Activated CD4-positive, alpha-beta T cell treated with anti-CD3 and anti-CD28 coated beads, Interleukin-2, amount 50 U/mL, for 4 hours (primary cell): ENCODE results near the gene ADD1.
A peak's percentile ranks its signal among the peaks of the same experiment; 100 is the strongest.

Source experiments
- DNase-seq, 2 experiments: peaks; one replicate each; pipeline ENCODE4 v3.0.0-alpha.2; 2020

Gene ADD1

DNA sequence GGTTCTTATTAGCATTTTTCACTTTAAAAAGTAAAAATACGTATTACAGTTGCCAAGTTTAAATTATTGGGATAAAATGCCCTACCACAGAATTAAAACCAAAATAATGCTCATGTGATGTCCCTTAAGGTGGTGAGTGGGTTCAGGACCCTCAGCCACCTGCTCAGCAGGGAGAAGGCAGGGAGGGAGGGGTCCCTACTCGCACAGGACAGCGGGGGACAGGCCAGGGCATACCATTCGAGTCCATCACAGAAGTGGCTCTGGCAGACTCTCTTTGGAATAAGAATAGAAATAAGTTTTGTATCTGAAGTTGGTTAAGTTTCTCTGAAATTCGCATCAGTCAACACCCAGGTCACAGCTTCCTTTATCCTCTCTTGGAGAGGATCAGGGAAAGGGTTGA, 81.9 kb downstream of the ADD1 start:
- DNase-seq = no peak

DNA sequence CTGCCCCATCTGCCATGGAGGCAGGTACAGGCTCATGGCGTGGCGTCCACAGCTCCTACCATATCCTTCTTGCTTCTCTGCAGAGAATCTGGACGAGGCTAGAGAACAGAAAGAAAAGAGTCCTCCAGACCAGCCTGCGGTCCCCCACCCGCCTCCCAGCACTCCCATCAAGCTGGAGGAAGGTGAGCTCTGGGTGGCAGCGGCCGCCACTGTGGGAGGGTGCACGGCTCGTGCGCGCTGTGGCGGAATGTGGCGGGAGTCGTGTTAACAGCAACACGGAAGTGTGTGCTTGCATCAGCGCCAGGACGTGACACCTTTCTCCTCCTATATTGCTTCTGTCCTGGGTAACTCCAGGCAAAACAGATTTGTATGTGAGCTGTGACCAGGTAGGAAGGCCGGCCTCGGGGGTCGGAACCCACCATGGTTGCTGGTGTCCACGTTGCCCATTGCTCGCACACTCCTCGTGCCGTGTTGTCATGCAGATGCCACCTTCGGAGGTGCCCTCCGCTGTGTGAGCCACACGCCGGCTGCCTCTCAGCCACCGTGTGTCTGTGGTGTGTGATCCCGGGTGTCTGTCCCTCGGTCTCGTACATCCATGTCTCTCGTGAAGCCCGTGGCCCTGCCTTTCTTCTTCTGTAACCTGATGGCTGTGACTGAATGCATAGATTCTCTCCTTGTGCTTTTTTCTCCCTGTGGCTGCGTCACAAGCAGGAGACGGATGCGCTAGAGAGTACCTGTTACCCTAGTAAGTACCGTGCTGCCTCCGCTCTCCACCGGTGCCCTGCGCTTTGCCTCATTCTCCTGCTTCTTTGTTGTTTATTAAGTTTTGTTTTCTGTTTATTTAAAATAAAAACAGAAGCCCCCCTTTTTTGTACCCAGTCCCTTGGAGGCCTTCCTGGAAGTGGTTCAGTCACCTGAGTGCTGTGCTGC, 82.6 kb downstream of the ADD1 start:
- no peak for DNase-seq

DNA sequence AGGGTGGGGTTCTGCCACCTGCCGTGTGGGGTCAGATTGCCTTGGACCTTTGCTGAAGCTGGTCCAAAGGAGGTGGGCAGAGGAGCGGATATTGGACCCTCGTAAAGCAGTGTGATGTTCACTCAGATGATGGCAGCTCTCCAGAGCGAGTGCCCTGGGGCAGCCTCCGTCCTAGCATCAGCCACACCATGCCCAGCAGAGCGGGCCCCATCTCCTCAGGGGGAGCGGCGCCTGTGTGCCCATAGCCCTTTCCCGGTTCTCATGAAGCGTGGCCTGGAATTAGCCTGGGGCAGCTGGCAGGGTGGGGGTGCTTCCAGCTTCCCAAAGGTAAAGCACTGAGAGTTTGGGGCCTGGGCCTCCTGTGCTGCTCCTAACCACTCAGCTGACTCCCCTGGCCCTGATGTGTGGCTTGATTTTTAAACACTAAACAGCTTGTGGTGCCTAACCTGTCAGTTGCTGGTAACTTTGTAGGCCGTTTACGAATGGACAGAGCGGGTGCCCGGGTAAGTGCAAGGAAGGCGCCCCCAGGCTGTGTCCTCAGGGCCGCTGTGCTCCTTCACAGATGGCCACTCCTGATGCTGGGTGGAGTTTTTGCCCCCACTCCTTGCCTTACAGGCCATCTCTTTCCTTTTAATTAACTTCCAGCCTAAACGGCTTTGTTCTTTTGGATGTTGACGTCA, 83.5 kb downstream of the ADD1 start:
- no peak for DNase-seq

DNA sequence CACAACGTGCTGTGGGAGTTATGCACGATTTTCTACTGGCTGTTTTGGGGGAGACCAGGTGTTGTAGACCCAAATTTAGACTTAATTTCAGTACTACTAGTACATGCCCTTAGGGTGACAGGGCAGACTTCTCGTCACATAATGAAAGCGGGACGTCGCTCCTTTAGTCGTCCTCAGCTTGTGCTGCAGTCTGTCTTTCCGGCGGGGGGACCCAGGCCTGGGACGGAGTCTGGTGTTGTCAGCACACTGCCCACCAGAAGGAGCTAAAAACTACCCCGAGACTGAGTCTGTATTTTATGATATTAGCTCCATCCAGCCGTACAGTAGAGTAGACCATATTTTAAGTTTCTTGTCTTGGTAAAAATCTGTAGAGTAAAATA, 84.0 kb downstream of the ADD1 start:
- DNase-seq = no peak

DNA sequence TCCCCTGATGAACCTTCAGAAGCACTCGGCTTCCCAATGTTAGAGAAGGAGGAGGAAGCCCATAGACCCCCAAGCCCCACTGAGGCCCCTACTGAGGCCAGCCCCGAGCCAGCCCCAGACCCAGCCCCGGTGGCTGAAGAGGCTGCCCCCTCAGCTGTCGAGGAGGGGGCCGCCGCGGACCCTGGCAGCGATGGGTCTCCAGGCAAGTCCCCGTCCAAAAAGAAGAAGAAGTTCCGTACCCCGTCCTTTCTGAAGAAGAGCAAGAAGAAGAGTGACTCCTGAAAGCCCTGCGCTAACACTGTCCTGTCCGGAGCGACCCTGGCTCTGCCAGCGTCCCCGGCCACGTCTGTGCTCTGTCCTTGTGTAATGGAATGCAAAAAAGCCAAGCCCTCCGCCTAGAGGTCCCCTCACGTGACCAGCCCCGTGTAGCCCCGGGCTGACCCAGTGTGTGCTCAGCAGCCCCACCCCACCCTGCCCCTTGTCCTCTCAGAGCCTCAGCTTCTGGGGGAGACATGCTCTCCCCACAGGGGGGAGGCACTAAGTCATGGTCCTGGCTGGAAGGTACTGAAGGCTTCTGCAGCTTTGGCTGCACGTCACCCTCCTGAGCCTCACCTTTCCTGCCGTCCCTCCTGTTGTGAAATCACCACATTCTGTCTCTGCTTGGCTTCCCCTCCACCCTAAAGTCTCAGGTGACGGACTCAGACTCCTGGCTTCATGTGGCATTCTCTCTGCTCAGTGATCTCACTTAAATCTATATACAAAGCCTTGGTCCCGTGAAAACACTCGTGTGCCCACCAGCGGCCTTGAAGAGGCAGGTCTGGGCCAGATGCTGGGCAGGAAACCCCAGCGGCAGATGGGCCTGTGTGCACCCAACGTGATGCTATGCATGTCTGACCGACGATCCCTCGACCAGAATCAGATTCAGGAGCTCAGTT, 84.9 kb downstream of the ADD1 start:
- DNase-seq = no peak

DNA sequence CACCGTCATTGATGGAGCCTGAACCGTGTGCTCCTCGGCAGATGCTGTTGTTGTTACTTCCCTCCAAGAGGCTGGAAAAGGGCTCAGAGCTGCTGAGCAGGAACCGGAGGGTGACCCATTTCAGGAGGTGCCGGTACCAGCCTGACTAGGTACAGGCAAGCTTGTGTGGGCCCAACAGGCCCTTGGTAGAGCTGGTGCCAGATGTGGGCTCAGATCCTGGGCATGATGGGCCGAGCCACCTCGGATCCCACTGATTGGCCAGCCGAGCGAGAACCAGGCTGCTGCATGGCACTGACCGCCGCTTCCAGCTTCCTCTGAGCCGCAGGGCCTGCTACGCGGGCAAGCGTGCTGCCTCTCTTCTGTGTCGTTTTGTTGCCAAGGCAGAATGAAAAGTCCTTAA, 85.8 kb downstream of the ADD1 start:
- DNase-seq = no peak

DNA sequence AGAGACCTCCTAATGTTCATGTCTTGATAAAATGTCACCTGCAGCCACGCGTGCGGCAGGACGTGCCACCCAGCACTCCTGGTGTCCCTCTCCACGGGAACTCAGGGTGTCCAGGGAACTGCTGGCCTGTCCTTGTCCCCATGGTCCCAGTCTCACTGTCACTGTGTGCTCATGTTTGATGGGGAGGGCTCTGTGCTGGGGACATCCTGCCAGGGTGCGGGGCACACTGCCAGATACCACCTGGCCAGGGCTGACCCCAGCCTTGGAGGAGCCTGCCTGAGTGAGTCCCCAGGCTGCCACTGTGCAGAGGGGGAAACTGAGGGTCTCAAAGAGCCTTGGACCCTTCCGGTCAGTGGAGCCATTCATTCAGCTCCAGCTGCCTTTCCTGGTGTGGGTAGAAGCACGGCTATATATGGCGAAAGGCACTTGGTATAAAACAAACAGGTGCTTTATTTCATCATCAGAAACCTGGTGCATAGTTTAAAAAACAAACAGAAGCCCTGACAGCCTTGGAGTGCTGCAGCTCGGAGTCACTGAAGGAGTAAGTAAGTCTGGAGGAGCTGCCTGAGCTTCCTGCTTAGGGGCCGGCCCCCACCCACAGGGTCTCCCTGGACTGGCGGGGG, 86.6 kb downstream of the ADD1 start:
- DNase-seq = no peak

DNA sequence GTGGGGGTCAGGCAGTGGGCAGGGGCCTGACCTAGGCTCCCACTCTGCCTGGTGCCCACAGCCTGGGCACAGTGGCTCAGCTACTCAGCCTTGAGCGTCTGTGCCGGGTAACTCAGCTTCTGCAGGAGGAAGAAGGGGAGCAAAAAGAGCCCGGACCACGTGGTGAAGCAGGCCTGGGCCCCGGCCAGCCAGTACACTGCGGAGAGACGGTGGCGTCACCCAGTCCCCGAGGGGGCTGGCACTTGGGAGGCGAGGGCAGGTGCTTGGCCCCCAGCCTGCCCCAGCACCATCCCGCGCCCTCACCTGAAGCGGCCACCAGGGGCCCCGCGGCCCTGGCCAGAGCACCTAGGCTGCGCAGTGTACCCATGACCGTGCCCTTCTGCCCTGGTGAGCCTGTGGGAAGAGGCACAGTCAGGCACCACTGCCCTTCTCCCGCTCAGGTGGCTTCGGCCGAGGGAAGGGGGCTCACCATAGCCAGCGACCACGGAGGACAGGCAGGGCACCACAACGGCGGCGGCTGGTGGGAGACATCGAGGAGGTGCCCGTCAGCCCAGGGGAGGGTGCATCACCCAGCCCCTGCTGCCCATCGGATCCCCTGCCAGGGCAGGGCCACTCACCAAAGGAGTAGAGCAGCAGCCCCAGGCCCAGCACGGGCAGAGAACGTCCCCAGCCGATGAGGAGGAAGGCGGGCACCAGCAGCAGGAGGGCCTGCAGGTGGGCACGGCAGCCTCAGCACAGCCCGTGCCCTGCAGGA, 87.3 kb downstream of the ADD1 start:
- no peak for DNase-seq

DNA sequence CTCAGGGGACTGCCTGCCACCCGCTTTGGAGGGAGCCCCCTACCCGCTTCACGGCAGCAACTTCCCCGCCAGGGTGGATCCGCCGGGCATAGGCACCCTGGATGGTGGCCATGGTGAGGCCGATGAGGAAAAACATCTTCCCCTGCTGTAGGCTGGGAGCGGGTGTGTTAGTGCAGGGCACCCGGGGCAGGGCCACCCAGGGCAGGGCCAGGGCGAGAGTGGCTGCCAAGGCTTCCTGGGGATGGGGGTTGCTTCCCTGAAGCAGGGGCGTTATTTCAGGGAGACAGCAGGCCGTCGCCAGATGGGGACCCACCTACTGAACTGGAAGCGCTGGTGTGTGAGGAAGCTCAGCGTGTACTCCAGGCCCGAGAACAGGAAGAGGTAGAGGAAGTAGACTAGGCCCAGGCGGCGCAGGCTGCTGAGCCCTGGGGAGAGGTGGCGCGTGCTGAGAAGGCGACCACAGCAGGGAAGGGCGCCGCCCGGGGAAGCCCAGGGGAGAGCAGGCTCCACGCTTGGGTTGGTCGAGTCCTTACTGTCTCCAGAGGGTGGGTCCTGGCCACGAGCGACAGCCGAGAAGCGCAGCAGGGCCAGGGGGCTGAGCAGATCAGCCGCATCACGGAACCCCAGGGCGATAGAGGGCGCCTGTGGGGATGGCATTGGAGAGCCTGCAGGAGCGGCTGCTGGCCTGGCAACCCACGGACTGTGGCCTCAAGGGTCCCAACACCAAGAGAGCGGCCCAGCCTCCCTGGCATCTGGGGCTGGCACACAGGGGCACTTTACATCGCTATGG, 88.1 kb downstream of the ADD1 start:
- no peak for DNase-seq

DNA sequence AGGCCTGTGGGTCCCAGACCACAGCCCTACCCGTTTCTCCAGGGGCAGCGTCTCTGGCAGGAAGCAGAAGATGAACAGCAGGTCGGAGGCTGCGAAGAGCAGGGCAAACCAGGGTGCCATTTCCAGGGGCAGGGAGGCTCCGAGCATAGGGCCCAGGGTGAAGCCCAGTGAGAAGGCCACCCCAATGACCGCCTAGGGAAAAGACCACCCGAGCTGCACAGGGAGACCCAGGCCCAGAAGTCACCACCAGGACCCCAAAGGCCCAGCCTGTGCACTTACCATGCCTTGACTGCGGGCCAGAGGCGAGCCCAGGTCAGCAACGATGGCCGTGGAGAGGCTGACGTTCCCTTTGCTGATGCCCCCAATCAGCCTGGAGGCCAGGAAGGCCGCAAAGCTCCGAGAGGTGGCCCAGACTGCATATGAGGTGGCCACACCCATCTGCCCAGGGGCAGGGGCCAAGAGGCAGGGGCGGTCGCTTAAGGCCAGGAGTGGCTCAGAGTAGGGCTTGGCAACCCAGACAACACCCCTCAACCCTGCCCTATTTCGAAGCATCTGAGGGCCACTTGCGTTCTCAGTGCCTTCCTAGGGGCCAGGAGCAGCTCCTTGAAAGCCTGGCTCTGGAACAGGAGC, 88.8 kb downstream of the ADD1 start:
- no peak for DNase-seq

DNA sequence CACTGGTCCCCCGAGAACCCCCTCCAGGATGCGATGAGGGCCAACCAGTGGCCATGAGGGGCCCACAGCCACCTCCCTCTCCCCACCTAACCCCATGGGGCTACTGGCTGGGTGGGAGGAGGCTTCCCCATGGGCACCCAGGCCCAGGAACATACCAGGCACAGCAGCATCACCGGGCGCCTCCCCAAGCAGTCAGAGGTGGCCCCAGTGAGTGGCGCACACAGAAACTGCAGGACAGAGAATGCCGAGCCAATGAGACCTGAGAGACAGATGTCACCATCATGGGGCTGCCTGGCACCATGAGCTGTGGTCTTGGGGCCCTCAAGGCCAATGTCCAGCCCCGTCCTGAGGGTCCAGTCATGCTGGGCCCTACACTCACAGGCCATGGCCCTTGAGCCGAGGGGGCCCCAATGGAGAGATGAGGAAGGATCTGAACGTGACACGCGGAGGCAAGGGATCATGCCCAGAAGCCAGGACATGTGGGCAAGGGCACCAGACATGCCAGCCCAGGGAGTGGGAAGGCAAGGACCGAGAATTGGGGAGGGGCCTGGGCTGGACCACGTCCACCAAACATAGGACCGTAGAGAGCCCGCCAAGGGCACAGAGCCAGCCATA, 89.4 kb downstream of the ADD1 start:
- no peak for DNase-seq

DNA sequence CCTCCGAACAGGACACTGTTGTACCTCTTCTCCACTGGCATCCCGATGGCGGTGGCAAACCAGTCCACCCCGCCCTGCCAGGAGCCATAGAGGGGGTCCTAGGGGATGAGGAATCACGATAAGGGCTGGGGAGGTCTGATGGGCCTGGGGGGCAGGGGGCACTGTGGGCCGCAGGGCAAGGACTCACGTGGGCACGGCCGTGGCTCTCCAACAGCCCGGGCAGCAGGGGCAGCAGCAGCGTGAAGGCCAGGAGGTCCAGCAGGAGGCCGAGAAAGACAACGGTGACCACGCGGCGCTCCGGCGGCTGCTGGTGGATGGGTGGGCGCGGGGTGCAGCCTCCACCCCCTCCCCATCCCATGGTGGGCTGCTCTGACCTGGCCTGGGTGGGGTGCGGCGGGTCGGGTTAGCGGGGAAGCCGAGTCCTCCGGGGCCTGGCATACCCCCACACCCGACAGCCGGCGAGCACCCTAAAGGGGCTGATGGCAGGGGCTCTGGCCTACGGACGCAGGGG, 90.0 kb downstream of the ADD1 start:
- DNase-seq = no peak

DNA sequence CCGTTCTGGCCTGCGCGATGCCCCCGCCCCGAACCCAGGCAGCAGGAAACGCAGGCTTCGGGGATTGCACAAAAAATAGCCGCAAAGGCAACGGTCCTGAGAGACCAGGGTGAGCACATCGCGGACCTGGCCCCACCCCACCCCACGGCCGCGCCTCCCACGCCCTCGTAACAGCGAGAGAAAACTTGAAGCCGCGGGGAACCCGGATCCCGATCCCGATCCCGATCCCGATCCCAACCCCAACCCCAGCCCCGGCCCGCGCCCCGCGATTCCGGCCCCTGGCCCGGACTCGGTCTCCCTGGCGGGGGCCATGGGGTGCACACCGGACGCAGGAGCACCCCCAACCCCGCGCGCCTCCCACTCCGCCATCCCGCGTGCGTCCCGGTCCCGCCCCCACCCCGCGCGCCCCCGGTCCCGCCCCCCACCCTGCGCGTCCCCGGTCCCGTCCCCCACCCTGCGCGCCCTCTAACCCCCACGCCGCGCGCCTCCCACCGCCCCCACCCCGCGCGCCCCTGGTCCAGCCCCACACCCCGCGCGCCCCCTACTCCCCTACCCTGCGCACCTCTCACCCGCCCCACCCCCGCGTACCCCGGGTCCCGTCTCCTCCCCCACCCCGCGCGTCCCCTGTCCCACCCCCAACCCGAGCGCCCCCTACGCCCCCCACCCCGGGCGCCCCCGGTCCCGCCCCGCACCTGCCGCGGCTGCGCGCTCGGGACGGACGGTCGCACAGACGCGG, 90.6 kb downstream of the ADD1 start:
- peak; percentile 39 to 49 for DNase-seq

DNA sequence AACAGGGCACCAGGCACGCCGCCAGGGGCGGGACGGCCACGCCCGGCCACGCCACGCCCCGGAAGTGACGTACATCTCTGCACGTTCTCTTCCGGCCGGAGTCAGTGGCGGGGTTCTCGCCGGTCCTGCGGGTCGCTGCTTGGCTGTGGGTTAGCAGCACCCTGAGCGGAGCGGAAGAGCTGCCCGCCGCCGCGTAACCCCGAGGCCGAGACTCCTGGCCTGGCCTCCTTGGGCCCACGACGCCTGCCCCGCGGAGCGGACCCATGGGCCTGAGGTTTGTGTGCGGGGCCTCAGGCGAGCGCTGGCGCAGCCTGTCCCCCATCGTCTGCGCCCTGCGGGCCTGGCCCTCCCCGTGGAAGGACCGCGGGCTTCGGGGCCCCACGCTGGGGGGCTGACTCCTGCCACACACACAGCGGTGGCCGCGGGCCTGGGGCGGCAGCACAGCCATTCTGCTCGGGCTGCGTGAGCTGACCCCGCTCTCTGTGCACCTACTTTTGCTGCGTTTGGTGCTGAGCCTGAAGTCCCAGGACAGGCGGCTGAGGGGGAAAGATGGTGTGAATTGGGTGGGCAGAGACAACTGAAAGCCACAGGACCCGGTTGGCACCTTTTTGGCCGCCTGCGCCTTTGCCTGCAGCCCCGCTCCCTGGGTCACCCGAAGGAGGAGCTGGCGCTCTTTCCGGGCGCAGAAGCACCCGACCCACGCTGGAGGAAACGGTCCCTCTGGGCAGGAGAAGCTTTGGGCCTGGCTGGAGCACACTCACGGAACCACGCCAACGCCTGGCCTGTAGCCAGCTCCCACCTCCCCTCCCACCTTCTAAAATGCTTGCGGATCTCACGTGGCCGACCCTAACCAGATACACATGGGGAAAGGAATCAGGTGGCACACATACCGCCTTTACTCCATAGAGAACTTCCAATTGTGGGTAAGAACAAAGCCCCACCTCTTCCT, 91.4 kb downstream of the ADD1 start:
- peak; percentile 93 to 95 for DNase-seq

DNA sequence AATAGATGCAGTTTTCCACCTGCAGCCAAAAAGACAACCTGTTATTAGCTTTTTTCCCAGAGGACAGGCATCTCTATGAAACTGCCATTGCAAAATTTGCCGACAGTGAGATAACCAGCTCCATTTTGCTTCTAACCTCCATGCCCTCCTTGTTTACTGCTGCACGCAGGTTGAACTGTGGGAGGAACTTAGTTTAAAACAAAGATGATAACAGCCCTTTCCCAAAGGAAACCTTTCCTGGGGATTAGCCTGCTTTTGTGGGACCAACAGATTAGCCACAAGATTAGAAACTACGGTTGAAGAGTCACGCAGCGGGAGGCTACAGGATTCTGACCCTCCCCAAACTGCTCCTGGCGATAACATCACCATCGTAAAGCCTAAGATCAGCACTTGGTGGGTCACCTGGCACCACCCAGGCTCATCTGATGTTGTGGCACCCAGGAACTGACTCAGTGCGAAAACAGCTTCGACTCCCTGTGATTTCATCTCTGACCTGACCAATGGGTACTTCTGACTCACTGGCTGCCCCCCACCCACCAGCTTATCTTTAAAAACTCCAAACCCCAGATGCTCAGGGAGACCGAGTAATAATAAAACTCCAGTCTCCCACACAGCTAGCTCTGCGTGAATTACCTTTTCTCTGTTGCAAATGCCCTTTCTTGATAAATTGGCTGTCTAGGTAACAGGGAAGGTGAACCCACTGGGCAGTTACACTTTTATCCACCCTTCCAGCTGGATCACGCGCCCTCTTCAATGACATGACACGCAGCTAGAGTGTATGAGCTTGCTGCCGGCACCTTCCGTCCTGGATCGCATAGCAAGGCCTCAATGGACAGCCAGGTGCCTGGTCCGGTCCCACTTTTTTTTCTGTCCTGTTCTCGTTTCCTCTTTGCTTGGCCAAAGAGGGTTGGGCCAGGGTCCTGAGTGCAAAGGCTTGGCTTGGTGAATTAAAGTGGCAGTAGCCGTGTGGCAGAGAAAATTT, 92.4 kb downstream of the ADD1 start:
- DNase-seq = peak; percentile 49 to 59

DNA sequence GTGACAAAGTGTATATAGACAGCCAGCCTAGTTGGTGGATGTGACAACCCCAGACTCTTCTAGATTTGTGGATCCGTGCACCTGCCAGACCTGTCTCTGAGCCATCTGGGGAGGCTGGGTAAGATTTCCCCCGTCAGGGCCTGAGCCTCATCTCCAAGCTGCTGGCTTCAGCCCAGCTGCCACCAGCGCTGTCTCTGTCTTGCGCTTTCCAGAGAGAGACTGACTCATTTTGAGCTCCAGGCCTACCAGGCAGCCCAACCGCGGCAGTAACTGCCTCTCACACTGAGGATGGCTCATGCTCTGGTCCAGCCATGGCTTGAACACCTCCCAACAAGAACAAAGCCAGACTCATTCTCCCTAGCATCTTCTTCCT, 93.1 kb downstream of the ADD1 start:
- DNase-seq = no peak
